GM19372 (cell line): ENCODE measurements around the gene CCR7.
A peak's percentile ranks its signal among the peaks of the same experiment; 100 is the strongest.

Experiments used
- ATAC-seq: cut with Tn5 transposase; IDR thresholded peaks from one replicate; pipeline ENCODE4 v1.9.1; 2021; ENCODE audit warnings: mild to moderate bottlenecking, low read depth, moderate library complexity; ENCODE audit not compliant: unreplicated experiment

Gene CCR7, protein sequence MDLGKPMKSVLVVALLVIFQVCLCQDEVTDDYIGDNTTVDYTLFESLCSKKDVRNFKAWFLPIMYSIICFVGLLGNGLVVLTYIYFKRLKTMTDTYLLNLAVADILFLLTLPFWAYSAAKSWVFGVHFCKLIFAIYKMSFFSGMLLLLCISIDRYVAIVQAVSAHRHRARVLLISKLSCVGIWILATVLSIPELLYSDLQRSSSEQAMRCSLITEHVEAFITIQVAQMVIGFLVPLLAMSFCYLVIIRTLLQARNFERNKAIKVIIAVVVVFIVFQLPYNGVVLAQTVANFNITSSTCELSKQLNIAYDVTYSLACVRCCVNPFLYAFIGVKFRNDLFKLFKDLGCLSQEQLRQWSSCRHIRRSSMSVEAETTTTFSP

GRCh38 chr17:40564883-40565768, at the start of gene CCR7:
TSS of gene CCR7 (minus strand) at chr17:40565472. CDS start at chr17:40565409, 63 bp downstream.
- no peak for ATAC-seq

DNA sequence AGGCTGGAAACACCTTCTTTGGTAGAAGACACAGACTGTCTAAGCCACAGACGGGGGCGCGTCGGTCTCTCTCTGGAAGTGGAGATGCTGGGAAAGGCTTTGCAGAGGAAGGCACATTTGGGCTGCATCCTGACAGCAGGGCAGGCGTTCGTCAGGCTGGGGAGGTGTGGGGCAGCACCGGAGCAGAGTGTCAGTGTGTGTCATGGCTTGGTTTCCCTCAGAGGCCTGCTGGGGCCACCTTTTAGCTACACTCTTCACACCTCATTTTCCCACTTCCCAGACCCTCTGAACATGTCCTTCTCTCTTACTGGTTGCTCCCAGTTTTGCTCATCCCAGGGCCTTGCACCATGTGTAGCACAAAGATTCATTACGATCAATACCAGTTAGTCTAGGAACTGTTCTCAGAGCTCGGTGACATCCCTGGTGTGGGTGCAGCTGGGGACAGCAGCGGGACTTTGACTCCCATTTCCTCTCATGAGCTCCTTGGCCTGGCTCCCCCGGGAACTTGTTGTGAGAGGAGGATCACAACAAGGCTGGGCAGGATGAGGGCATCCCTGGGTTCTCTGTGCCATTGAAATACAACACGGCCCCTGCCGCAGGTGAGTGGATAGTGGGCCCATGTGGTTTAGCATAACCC, 49.3 kb upstream of the CCR7 start:
- no peak for ATAC-seq

DNA sequence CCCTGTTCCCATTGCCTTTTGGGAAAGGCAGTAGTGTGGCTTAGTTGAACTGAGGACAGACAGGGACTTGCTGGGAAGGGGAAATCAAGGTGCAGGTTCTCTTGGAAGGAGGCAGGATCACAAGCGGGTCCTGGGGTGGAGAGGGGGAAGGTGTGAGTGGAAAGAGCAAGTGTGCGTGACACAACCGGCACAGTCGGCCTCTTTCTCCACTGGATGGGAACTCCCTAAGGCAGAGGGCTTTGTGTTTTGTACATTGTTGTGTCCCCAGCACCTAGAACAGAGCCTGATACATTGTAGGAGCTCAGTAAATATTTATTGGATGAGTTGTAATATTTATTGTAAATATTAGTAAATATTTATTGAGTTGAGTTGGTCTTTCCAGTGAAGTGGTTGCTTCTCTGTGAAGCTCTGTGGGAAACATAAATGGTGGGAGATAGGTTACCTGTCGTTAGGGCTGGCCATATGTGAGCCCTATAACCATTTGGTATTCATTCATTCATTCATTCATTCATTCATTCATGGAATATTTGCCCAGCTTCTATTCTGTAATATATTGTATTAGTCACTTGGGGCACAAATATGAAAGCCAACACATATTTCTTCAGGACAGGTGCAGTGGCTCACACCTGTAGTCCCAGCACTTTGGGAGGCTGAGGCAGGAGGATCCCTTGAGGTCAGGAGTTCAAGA, 48.3 kb upstream of the CCR7 start:
- ATAC-seq = no peak

DNA sequence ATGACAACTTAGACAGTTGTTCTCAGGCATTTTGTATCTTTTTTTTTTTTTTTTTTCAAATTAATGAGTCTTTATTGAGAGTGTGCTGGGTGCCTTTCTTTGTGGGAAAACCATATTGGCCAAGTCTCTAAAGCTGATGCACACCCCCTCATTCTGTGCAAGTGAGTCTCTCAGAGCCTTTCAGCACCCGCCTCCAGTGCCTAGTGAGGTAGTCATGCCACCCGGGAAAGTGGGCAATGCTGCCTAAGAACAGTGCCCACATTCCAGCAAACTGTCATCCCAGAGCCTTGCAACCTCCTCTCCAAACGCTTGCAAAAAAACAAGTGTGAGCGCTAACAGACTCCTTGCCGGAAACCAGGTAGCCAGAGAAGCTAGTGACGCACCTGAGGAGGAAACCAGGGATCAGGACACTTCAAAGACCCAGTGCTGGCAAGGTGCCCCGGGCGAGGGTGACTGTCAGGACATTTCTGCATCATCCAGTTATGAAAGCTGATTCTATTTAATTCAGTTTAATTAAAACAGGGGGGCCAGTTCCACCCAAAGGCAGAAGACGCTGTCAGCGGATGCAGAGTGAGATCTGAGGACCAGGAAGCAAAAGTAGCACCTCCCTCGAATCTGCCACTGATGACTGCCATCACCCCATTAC, 47.5 kb upstream of the CCR7 start:
- ATAC-seq = no peak

- ATAC-seq = no peak
These were observed 46.7 kb upstream of the CCR7 start for GRCh38 chr17:40611840-40612474.

GRCh38 chr17:40610359-40610758, 45.1 kb upstream of the CCR7 start:
- ATAC-seq = no peak

DNA sequence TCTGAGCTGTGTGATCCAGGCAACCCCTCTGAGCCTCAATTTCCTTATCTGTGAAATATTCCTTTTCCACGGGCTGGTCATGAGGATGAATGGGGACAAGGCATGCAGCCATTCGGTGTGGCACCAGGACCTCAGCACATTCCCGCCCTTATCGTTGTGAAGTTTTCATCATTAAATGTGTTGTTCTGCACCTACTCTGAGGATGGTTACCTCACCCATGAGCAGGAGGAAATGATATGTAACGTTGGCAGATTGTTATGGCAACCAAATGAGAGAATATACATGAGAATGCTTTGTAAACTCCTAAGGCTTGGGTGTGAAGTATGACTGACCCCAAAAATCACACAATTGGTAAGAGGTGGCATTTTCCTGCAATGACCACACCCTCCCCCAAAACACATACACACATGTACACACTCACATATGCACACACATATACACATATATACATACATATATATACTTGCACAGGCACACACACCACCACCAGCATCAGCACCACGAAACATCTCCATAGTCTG, 42.8 kb upstream of the CCR7 start:
- ATAC-seq = no peak

GRCh38 chr17:40607641-40608040, 42.4 kb upstream of the CCR7 start:
- ATAC-seq = no peak

- ATAC-seq = no peak
These were observed 41.5 kb upstream of the CCR7 start for GRCh38 chr17:40606548-40607353.

DNA sequence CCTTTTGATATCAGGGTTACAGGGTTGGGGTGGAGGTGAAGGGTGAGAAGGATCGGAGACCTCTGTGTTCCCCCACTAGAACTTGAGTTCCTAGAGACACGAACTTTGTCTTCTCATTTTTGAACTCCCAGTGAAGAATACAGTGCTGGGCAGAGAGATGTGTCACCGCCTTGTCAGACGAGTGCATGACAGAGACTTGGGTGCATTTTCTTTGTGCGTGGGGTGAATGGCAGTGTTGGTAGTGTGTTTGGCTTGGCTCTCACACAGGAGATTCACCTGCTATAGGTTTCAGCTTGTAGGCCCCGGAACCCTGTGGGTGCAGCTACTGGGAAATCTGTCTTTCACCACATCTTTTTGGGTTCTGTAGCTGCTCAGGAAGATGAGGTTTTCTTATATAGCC, 40.0 kb upstream of the CCR7 start:
- ATAC-seq = no peak

DNA sequence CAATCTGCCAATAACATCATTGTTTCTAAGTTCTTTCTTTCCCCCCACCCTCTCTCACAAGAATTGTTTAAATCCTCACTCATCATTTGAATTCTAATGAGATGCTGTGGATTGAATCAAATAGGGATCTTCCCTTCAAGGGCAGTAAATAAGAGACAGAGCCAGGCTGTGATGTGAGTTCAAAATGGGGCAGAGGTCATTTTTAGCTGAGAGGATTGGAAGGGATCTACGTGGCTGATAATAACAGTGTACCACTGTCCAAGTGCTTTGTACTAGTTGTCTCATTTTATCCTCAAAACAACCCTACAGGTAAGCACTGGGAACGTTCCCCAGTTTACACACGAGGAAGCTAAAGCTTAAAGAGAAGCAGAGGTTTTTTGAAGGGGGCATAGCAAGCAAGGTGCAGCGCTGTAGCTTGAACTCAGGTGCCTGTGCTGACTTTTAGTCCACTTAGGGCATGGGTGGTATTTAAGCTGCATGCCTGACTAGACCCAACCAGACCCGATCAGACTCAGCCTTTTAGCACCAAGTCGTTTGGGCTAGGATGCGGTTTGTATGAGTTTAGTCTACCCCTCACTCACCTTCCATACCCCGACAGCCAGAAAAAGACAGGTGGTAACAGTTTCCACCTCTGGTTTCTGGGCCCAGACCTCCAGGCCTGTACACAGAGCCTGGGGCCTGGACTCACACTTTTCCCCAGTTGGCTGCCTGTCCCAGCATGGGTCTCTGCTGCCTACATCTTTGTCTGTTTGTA, 39.2 kb upstream of the CCR7 start:
- no peak for ATAC-seq

GRCh38 chr17:40602445-40603443, 37.5 kb upstream of the CCR7 start:
- no peak for ATAC-seq

- ATAC-seq = no peak
These were observed 35.3 kb upstream of the CCR7 start for GRCh38 chr17:40600486-40601046.

DNA sequence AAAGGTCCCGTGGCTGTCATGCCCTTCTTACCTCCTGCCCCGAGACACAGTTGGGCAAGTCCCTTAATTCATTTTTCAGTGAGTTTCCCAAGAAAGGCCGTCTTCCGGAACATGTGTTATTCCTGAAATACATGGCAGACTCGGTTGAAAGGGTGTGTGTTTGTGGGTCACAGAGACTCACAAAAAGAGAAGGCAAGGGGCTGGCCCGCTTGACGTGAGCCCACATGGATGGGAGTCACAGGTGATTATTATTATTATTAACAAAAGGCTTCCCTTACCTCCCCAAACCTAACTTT, 34.1 kb upstream of the CCR7 start:
- no peak for ATAC-seq

- peak; percentile 68 for ATAC-seq
These were observed 33.6 kb upstream of the CCR7 start for GRCh38 chr17:40598619-40599467.

GRCh38 chr17:40598301-40598618, 33.0 kb upstream of the CCR7 start:
- ATAC-seq = no peak
